Keratinocyte (primary cell): ENCODE results near the gene ASMT. TPM values are rescaled to one million over a fixed set of nuclear protein-coding genes. Genes with fewer than 3 reads are reported as not detected.

Experiments used
- DNase-seq: peaks from one replicate; pipeline ENCODE4 v3.0.0-alpha.2; 2011; ENCODE audit warnings: low read depth, missing footprints, low spot score
- FAIRE-seq: peaks from 2 replicates; lab custom pipeline; 2011; peaks lifted over from hg19 to GRCh38; lab: Jason Lieb, UNC
- H2AFZ ChIP-seq: 2 replicates; pipeline ENCODE4 v1.6.0; 2012; ENCODE audit warnings: low read length, control low read depth, inconsistent platforms; ENCODE audit not compliant: control insufficient read depth
- H3K27ac ChIP-seq: 2 replicates; pipeline ENCODE4 v1.5.1; 2011; ENCODE audit warnings: low read length; ENCODE audit not compliant: control insufficient read depth, insufficient read depth
- H3K27me3 ChIP-seq: 3 replicates; pipeline ENCODE4 v1.6.0; 2011; ENCODE audit warnings: low read length; ENCODE audit not compliant: control insufficient read depth, insufficient read depth; ENCODE audit errors: extremely low read depth
- H3K36me3 ChIP-seq, 2 experiments: 2 replicates in 1 of 2; 3 replicates in 1 of 2; pipeline ENCODE4 v1.5.1; 2011; ENCODE audit warnings: low read length in 2 of 2, mild to moderate bottlenecking in 1 of 2; ENCODE audit not compliant: control insufficient read depth in 2 of 2, insufficient read depth in 2 of 2; ENCODE audit errors: extremely low read depth in 1 of 2
- H3K4me1 ChIP-seq: 3 replicates; pipeline ENCODE4 v1.5.1; 2011; ENCODE audit warnings: low read length; ENCODE audit not compliant: control insufficient read depth, insufficient read depth; ENCODE audit errors: extremely low read depth
- H3K4me2 ChIP-seq: 3 replicates; pipeline ENCODE4 v1.6.0; 2011; ENCODE audit warnings: low read depth, low read length; ENCODE audit not compliant: control insufficient read depth, insufficient read depth; ENCODE audit errors: extremely low read depth
- H3K4me3 ChIP-seq, 3 experiments: fragments of 200-600 bp in 1 of 3; sonication (generic) in 1 of 3; 2 replicates in 2 of 3; 3 replicates in 1 of 3; pipeline ENCODE4 v1.5.1; 2011 to 2016; ENCODE audit warnings: low read length in 3 of 3, mild to moderate bottlenecking in 3 of 3, control low read depth in 2 of 3, inconsistent platforms in 1 of 3, low read depth in 1 of 3, mixed read lengths in 1 of 3, mixed run types in 1 of 3, moderate library complexity in 1 of 3; ENCODE audit not compliant: control insufficient read depth in 2 of 3, insufficient read depth in 2 of 3; ENCODE audit errors: extremely low read depth in 1 of 3
- H3K79me2 ChIP-seq: 2 replicates; pipeline ENCODE4 v1.6.0; 2012; ENCODE audit warnings: low read length; ENCODE audit not compliant: control insufficient read depth, insufficient read depth
- H3K9ac ChIP-seq: 3 replicates; pipeline ENCODE4 v1.6.0; 2011; ENCODE audit warnings: low read length; ENCODE audit not compliant: control insufficient read depth, insufficient read depth; ENCODE audit errors: extremely low read depth
- H3K9me1 ChIP-seq: 3 replicates; pipeline ENCODE4 v1.6.0; 2011; ENCODE audit warnings: low read length; ENCODE audit not compliant: control insufficient read depth, insufficient read depth; ENCODE audit errors: extremely low read depth
- H3K9me3 ChIP-seq: 2 replicates; pipeline ENCODE4 v1.5.1; 2012; ENCODE audit warnings: low read depth, low read length; ENCODE audit not compliant: control insufficient read depth
- H4K20me1 ChIP-seq: 3 replicates; pipeline ENCODE4 v1.6.0; 2011; ENCODE audit warnings: low read length; ENCODE audit not compliant: control insufficient read depth, insufficient read depth; ENCODE audit errors: extremely low read depth
- CTCF ChIP-seq, 3 experiments: IDR thresholded peaks in 1 of 3; conservative IDR thresholded peaks in 1 of 3; optimal IDR thresholded peaks in 1 of 3; 2 replicates in 2 of 3; 3 replicates in 1 of 3; pipeline versions ENCODE3 to v1.5.1; 2011; ENCODE audit warnings: low read length in 3 of 3, mild to moderate bottlenecking in 3 of 3, moderate library complexity in 2 of 3, control low read depth in 1 of 3, inconsistent platforms in 1 of 3; ENCODE audit not compliant: insufficient read depth in 2 of 3; ENCODE audit errors: extremely low read depth in 1 of 3
- EZH2 ChIP-seq: IDR thresholded peaks from one replicate; pipeline ENCODE4 v1.6.1; 2012; ENCODE audit warnings: inconsistent platforms, mild to moderate bottlenecking, low read length, moderate library complexity
- dilution Hi-C: fragments of 300-500 bp; cut with MboI; formaldehyde crosslinking; loops from one replicate; pipeline ENCODE4 v1.7.0; 2020; ENCODE audit warnings: low sequenced_read_pairs; ENCODE audit not compliant: extremely low pct_ligation_motif_present
- polyA plus RNA-seq, 5 experiments: library from polyadenylated mRNA; depleted of rRNA in 3 of 5; stranded (reverse) in 3 of 5; stranded (forward) in 1 of 5; unstranded in 1 of 5; fragments of >200 nt; gene quantifications; 1 replicate in 1 of 5; 2 replicates in 3 of 5; 3 replicates in 1 of 5; pipeline versions ENCODE4 v1.2.1 to v1.2.3, GENCODE V29; 2011 to 2012; ENCODE audit warnings: missing spikeins in 2 of 5, low read depth in 1 of 5, low replicate concordance in 1 of 5

ASMT gene
- polyA plus RNA-seq, 1 donor (not counting 4 experiments of a cell fraction or from before 2014, with no cell fraction given), result not detected

- Histone ChIP-seq H3K4me1 (no peaks in the 10 kb centered on the region), H3K36me3 (no peaks in the 10 kb centered on the region), H3K9me3 (no peaks in the 10 kb centered on the region), H4K20me1 (no peaks in the 10 kb centered on the region), H3K27me3 (no peaks in the 10 kb centered on the region), H3K4me3 (no peak overlapping the region), H3K27ac (no peak overlapping the region), H2AFZ (no peak overlapping the region), H3K4me2 (no peak overlapping the region), H3K79me2 (no peaks in the 10 kb centered on the region), H3K9me1 (no peaks in the 10 kb centered on the region), H3K9ac (no peak overlapping the region)
- DNase-seq (no peak), FAIRE-seq (no peak)
- dilution Hi-C loops, result no loop called here
- TF ChIP-seq CTCF (optimal IDR thresholded peaks at IDR 0.05 in 1 of 3, IDR thresholded peaks at IDR 0.05 in 1 of 3, conservative IDR thresholded peaks at IDR 0.05 in 1 of 3; ENCODE audit: extremely low read depth in 1 of 3, insufficient read depth in 2 of 3, low read length in 3 of 3) (no peak), EZH2 (no peak)
Measured at GRCh38 chrX:1676866-1677265, 62.0 kb downstream of the ASMT start.

- Histone ChIP-seq H3K4me2 (no peak overlapping the region), H3K9me1 (no peaks in the 10 kb centered on the region), H3K4me3 (no peak overlapping the region), H3K9me3 (no peaks in the 10 kb centered on the region), H4K20me1 (no peaks in the 10 kb centered on the region), H3K79me2 (no peaks in the 10 kb centered on the region), H3K27ac (no peak overlapping the region), H2AFZ (no peak overlapping the region), H3K9ac (no peak overlapping the region), H3K4me1 (no peaks in the 10 kb centered on the region), H3K36me3 (no peaks in the 10 kb centered on the region), H3K27me3 (no peaks in the 10 kb centered on the region)
- FAIRE-seq (no peak), DNase-seq (no peak)
- dilution Hi-C loops, result no loop called here
- TF ChIP-seq EZH2 (no peak), CTCF (optimal IDR thresholded peaks at IDR 0.05 in 1 of 3, IDR thresholded peaks at IDR 0.05 in 1 of 3, conservative IDR thresholded peaks at IDR 0.05 in 1 of 3; ENCODE audit: extremely low read depth in 1 of 3, insufficient read depth in 2 of 3, low read length in 3 of 3) (no peak)
Measured at GRCh38 chrX:1679238-1679637, 64.4 kb downstream of the ASMT start.
